Cerebellar cortex (tissue), 1 donor: ENCODE results near the gene THRB.

ENCODE experiments used
- DNase-seq: peaks from one replicate; pipeline ENCODE4 v3.0.0-alpha.2; 2015; ENCODE audit warnings: low spot score

THRB gene

DNA sequence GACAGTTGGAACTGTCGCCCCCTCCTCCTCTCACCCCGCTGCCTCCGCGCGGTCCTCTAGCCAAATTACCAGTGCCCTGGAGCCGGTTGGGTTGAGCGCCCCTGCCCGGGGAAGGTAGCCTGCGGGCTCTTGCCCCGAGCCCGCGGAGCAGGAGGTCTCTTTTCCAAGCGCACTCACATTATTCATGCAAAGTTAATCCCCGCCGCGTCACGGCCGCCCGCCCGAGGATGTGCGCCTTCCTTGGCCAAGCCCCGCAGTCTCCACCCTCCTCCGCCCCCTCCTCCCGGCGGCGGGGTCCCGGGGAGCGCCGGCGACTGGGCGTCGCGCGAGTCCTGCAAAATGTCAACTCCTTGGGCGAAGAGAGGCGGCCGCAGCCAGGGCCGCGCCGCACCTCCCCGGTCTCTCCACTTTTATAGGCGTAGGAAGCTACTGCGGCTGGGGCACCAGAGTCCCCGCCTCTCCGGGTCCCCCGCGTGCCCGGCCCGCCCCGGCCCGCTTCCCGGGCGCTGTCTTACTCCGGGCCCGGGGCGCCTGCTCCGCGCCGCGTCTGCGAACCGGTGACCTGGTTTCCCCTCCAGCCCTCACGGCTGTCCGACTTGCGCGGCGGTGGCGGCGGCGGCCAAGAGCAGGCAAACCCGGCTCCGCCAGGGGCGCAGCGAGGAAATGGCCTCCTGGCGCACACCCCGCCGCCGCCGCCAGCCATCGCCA lies at the start of gene THRB:
Gene THRB (minus strand): TSS at position 233 of the 708 bp plus-strand sequence.
- peak; percentile 5 for DNase-seq

DNA sequence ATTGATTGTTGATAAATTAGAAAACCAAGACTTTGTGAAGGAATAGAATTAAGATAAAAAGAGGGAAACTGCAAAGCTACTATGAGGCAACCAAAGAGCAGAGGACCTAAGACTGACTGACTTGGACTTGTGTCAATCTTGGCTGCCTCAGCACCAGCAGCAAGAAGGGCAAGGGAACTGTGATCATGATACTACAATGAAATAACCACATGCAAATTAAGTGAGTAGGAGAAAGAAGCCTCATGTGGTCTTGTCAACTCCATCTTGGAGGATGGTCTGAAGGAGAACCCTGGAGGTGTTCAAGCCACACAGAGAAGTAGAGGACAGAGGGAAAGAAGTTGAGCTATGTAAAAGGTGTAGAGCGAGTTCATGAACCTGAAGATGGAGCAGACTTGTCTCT lies 47.3 kb upstream of the THRB start:
- no peak for DNase-seq

DNA sequence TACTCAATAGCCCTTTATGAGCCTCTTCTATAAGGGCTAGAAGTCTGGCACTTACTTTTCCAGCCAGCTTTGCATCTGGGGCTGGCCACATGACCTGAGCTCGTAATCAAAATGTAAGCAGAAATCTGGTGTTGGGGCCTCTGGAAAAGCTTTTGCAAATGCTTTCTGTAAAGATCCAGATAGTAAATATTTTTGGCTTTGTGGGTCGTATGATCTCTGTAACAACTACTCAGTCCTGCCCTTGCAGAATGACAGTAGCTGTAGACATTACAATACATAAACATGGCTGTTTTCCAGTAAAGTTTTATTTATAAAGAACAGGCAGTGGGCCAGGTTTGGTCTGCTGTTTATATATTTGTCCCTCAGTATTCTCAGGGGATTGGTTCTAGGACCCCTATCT lies 46.2 kb upstream of the THRB start:
- no peak for DNase-seq

DNA sequence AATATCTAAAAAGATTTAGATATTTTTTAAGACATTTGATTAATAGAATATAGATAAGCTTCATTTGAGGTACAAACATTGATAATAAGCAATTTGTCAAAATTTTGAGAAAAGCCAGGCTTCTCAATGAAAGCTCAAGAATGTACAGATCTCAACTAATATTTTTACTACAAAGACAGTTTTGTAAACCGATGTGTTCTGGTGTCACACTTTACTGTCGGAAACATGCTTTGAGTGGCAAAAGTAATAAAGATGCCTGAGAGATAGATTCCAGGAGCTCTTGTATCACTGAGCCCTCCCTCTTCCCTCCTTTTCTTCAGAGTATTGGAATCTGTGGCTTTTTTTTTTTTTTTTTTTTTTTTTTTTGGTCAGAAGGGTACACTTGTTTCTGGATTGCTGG lies 45.0 kb upstream of the THRB start:
- no peak for DNase-seq

DNA sequence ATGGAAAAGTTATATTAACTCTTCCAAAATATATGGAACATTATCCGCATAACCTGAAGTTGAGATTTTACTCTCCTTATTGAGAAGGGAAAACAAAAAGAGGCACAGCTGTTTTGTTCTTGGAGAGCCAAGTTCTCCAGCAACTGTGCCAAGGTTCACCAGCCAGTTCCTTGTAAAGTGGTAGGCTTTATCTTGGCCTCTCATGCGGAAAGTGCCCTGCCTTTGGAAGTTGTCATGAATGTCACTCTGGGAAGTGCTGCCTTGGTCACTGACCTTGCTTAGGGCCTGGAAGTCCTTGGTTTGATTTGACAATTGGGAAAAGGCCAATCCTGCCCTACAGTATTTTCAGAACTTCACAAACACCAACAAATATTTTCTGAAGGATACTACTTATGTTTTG lies 44.2 kb upstream of the THRB start:
- no peak for DNase-seq

DNA sequence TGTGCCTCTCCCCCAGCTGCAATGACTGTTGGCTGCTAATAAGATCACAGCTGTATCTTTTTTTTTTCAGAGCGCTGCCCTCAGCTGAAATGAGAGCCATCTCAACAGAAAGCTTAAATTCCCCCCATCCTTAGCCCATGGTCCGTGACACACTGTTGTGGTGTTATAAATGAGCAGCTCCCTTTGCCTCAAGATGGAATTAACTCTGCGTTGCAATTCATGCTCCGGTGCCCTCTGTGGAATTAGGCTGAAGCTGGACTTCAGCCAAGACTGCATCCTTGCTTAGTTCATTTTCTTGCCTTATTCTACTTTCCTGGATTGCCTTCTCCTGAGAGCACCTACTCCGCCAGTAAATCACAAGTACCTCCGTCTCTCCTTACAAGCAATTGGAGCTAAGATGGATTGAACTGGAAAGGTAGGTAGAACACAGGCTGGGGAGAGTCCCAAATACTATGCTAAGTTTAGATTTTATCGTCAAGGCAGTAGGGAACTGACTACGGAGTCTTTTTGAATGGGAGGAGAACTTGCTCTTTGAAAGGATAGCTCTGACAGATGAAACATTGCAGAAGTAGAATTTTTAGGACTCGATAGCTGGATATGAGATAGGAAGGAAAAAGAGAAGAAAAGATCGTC lies 39.0 kb upstream of the THRB start:
- DNase-seq, result no peak

DNA sequence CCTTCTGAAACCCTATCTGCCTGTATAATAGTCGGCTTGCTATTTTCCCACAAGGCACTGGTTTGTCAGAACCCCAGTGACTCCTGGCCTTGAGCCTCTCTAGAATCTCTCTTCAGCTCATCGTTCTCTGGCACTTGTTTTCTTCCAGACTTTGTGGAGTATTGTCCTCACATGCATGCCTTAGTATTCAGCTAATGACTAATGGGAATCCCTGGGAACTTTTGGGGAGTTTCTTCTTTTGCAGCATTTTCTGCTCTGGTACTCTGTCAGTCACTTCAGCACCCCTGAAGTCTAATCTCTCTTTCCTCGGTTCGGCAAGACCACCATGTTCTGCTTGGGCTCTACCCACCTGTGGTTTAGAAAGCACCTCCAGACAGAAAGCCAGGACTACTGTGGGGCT lies 35.8 kb upstream of the THRB start:
- no peak for DNase-seq

DNA sequence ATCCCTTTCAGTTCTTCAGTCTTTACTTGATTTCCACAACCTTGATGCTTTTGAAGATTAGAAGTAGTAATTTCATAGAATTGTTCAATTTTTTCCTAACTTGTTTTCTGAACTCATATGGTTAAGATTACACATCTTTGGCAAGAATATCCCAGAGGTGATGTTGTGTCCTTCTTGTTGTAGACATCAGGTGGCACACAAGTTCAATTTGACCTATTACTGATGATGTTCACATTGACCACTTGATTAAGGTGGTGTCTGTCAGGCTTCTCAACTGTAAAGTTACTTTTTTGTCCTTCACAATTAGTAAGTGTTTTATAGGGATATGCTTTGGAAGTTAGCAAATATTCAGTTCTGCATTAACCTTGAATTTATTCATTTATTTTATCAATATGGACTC lies 34.6 kb upstream of the THRB start:
- DNase-seq, result no peak

DNA sequence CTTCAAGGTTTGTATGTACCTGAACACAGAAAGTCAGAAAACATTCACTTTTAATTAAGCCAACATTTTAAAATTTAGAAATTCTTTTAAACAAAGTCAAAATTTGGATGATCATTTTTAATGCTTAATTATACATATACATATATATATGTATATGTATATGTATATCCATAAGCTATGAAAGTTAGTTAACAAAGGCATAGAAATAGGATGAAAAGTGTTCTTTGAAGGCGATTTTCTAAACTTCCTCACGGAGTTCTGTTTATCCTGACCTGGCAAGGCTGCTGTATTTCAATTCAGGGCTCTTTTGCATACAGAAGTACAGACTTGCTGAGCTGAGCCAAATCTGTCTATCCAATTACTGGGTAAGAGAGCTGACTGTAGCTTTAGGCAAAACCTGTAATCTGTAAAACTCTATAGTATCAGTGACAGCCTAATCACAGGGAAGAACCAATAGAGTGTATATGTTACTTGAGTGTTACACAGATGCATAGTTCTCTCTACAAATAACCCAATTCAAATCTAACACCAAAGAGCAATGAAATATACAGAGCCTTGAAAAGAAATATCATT lies 32.1 kb upstream of the THRB start:
- DNase-seq, result no peak

DNA sequence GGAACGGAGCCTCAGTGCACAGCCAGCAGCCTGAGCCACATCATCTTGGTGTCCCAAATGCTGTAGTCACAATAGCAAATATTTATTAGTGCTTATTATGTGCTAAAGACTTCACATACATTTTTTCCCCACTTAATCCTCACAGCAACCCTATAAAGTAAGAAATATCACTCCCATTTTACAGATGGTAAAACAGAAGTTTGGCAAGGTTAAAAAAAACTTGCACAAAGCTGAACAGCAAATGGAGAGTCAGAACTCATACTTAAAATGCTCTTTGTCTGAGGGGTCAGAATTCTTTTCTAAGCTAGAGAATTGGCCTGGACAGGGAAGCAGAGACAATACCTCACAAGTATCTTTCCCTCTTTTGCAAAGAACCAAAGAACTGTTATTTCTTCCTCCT lies 30.9 kb upstream of the THRB start:
- DNase-seq, result no peak

DNA sequence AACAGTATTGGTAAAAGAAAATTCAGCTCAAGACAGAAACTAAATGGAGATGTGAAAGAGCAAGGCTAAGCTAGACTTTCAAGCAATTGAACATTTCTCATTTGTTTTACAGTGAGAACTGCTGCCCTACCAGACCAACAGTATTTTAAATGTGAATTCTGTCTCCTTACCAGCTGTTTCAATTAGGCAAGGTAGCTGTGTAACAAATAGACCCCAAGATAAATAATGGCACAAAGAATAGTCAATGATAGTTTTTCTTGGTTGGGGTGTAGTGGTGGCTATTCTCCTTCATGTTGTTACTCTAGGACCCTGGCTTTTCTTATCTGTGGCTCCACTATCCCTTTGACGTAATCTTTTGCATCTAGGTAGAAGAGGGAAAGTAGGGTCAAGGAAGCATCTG lies 30.4 kb upstream of the THRB start:
- no peak for DNase-seq

DNA sequence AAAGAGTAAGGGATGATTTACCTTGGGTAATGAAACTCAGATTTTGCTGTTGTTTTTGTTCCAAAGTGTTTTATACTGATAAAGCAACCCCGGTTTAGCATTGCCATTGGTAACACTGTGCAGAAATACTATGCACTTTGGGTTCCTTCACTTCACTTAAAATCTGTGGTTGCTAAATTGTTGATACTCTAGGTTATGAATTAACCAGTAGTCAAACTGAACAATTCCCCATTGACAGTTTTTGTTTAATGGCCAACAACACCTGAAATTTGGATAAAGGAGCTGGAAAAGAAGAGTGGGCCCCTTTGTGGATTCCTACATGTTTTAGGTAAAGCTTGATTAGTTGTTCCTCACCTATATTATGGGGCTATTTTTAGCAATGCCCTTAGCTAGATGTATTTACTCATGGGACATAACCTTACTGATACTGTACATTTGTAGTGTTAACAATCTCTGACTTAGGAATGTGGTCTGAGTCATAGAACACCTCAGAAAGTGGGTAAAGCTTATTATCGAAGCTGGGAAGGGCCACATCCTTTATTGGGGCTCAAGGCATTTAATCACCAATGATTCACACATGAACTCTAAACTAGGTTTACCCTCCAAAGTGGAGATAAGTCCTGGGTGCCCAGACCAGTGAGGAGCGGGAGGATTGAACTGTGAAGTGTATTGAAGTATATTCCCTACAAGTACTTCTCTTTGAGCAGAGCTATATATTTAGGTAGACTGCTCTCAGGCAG lies 29.5 kb upstream of the THRB start:
- no peak for DNase-seq

DNA sequence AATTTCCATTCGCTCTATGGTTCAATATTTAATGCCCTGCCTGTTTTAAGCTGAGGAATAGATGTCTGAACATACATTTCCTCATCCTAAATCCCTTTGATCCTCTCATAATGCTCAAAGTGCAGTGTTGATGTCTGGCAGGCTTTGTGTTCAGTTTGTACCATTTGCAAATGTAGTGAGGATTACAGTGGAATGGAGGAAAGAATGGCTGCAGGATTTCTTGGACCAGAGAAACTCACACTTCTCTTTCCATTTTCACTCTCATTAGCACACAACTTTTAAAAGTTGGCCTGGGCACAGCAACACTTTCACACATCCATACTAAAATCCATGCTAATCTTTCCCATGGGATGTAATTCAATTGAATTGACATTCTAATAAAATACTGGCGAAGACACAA lies 28.6 kb upstream of the THRB start:
- no peak for DNase-seq

DNA sequence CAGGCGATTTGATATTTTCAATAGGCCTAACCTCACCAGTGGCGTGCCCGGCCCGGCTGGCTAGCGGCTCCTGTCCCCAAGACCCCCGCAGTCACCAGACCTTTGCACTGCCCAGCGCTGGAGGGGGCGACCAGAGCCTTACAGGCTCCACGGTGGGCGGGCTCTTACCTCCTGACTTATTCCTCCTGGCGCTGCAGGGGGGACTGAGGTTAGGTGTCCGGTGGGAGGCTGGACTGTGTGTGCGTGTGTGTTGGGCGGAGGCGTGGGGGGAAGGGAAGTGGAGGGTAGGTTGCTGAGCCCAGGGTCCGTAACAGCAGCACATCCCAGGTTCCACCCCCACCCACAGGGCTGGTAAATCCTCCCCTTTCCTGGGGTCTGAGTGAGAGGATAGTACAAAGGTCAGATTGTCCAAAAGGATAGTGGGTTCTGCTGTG lies 27.5 kb upstream of the THRB start:
- no peak for DNase-seq

DNA sequence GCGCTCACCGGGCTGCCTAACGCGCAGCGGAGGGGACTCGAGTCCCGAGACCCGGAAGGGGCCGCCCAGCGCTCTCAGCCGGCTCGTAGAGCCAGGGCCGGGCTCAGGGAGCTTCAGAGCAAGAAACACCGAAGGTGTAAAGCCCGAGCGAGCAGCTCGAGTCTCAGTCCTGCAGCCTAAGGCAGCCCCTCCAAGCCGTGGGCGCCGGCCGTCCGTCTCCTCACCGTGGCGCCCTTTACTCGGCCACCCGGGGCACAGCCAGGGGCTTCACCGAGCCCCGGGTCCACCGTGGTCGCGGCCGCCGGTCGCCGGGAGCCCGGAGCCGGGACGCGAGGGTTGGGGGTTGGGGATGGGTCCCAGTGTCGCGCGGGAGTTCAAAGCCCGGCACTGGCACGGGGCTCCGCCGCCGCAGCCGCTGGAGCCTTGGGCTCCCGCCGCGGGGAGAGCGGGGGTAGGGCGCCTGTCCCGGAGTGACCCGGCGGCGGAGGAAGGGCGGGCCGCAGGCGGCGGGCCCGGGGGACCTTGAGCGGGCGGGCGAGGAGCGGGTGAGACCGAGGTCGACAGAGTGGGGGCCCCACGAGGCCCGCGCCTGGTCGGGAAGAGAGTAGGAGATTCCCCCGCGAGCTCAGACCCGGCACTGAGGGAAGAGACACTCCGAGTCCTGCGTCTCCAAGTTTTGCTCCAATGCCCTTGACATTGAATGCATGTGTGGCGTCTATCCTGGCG lies 26.9 kb upstream of the THRB start:
- DNase-seq, result no peak

DNA sequence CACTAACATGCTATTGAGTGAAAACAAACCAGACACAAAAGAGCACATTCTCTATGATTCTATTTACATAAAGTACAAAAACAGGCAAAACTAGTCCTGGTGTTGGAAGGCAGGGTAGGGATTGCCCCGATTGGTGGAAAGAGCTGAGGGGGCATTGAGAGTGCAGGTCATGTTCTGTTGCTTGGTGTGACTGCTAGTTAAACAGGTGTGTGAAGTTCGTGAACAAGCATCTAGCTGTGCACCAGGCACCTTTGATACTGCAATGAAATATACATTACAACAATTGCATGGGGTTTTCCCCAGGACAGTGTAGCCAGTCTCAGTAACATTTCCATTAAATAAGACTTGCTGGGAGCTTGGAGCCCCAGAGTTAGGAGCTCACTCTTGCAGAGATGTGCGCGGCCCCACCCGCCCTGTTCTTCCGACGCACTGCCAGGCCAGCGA lies 26.3 kb upstream of the THRB start:
- no peak for DNase-seq

DNA sequence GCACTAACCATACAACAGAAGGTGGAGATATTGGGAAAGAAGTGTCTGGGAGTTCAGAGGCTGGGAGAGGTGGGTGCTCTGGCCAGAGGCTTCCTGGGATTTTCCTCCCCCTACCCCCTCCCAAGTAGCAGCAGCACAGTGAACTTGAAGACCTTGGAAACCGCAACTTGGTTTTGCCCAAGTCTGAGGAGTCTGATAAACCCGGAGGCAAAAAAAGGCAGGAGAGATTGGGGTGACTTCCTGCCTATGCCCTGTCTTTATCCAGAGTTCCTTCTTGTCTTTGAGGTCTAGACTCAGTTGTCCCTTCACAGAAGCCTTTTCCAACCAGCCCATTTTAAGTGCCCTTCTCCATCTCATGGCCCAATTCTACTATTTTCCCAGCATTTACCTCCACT lies 25.4 kb upstream of the THRB start:
- no peak for DNase-seq

DNA sequence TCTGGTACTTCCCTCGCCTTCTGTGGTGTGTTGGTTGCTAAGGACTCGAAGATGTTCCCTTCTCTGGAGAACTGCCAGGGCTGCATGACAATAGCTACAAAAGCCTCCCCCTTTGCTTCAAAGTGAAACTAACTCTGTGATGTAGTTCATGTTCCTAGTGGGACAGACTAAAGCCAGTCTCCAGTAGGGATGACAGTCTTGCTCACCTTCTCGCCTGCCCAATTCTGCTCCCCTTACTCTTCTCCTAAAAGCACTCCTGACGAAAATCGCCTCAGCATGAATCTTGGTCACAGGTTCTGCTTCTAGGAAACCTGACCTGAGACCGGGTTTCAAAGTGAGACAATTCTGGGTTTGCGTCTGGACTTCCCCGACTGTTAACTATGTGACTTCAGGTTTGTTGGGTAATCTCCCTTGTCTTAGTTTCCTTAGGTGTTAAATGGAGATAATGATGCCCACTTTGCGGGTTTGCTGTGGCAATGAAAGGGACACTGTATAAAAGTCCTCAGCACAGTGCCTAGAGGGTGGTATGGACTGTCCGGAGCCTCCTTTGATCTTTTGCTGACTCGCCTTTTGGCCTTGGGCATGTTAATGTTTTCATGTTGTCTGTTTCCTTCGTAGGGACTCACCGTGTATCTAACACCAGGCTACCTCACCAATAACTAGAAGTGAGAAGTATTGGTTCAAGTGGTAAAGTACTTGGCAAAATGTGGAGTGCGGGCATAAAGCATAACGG lies 24.9 kb upstream of the THRB start:
- DNase-seq, result no peak

DNA sequence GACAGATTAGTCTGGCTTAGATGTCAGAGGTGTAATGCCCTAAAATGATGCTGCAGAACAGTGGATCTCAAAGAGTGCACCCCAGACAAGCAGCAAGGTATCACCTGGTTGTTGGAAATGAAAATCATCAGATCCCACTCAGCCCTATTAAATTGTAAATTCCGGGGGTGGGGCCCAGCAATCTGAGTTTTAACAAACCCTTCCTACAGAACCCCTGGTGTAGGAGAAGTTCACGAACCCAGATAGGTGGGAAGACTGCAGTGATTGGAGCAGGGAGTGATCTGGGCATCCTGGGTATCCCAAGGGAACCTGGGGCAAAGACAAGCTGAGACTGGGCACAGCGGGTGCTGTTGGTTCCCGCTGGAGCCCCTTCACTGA lies 24.3 kb upstream of the THRB start:
- DNase-seq, result no peak

DNA sequence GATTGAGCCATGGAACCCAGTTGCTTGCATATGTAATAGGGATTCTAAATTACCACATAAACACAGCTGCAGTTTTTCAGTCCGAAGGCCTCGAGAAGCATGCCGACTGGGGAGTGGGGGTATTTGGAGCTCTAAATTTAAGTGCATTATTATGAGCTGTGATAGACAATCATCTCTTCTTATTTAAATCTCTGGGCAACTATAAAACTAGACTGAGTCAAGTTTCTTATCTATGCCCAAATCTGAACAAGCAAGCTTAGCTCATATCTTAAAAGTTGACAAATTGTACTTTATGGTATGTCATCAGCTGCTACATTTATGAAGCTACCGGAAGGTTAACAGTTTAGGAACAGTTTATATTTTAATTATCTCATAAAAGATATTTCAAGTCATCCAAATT lies 19.5 kb upstream of the THRB start:
- DNase-seq, result no peak

DNA sequence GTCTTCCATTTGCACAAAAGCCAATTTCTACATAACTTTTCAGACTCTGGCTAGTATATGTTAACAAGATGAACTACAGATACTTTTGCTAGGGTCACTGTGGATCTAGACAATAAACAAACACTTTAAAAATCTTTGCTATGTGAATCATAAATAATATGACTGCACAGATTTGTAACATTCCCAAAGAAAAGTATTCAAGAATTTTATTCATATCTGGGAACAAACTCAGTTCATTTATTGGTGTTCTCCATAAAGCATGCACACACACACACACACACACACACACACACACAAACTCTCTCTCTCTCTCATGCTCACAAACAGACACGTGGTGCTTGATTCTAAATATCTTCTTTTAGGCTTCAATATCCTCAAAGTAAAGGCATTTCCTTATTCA lies 18.8 kb upstream of the THRB start:
- DNase-seq, result no peak
